Ishikawa (cell line): ENCODE results near the gene GALNT8.

ENCODE experiments used
- CEBPB ChIP-seq: IDR thresholded peaks from 2 replicates; pipeline ENCODE4 v1.6.1; 2012
- RAD21 ChIP-seq: IDR thresholded peaks from 2 replicates; pipeline ENCODE4 v1.6.1; 2012; ENCODE audit warnings: low read depth
- TAF1 ChIP-seq: IDR thresholded peaks from 2 replicates; pipeline ENCODE4 v1.6.1; 2012; ENCODE audit warnings: low read depth, mild to moderate bottlenecking
- TF ChIP-seq, protein P1 (sequence below): IDR thresholded peaks from 2 replicates; pipeline ENCODE4 v1.6.1; 2012
- TF ChIP-seq, protein P2 (sequence below): IDR thresholded peaks from 2 replicates; pipeline ENCODE4 v1.6.1; 2012; ENCODE audit warnings: low read depth, mild to moderate bottlenecking

DNA sequence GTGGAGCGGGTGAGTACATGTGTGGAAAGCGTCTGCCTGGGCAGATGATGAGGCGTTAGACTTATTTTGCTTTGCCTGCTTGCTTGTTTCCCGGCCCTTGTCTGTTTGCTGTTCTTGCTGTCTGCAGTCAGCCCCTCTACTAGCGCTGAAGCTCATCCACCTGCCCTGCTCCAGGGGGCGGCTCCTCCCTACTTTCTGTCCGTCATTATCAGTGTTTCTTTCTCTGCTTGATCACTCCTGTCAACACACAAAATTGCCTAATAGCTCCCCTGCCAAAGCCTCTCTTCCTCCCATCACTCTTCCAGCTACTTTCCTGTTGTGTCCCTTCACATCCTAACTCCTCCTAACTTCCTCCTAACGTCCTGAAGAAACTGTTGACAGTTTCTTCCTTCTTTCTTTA is 34.9 kb upstream of the GALNT8 start:
- TF ChIP-seq, protein P1, sequence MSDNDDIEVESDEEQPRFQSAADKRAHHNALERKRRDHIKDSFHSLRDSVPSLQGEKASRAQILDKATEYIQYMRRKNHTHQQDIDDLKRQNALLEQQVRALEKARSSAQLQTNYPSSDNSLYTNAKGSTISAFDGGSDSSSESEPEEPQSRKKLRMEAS = no peak
- TF ChIP-seq RAD21 (no peak), TAF1 (no peak), CEBPB (no peak)
- TF ChIP-seq, protein P2, sequence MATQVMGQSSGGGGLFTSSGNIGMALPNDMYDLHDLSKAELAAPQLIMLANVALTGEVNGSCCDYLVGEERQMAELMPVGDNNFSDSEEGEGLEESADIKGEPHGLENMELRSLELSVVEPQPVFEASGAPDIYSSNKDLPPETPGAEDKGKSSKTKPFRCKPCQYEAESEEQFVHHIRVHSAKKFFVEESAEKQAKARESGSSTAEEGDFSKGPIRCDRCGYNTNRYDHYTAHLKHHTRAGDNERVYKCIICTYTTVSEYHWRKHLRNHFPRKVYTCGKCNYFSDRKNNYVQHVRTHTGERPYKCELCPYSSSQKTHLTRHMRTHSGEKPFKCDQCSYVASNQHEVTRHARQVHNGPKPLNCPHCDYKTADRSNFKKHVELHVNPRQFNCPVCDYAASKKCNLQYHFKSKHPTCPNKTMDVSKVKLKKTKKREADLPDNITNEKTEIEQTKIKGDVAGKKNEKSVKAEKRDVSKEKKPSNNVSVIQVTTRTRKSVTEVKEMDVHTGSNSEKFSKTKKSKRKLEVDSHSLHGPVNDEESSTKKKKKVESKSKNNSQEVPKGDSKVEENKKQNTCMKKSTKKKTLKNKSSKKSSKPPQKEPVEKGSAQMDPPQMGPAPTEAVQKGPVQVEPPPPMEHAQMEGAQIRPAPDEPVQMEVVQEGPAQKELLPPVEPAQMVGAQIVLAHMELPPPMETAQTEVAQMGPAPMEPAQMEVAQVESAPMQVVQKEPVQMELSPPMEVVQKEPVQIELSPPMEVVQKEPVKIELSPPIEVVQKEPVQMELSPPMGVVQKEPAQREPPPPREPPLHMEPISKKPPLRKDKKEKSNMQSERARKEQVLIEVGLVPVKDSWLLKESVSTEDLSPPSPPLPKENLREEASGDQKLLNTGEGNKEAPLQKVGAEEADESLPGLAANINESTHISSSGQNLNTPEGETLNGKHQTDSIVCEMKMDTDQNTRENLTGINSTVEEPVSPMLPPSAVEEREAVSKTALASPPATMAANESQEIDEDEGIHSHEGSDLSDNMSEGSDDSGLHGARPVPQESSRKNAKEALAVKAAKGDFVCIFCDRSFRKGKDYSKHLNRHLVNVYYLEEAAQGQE = no peak
